A549 (cell line): ENCODE results near the gene PTPA.

ENCODE experiments used
- CBX2 ChIP-seq: fragments of 200-600 bp; sonication (generic); IDR thresholded peaks from 2 replicates; pipeline ENCODE4 v1.6.1; 2016; ENCODE audit warnings: low read depth, mild to moderate bottlenecking, borderline replicate concordance
- CTCF ChIP-seq: fragments of >200 bp; sonication (Bioruptor Twin); formaldehyde crosslinking; IDR thresholded peaks from 3 replicates; pipeline ENCODE4 v1.5.1; 2016
- EHMT2 ChIP-seq: fragments of 200-600 bp; sonication (generic); IDR thresholded peaks from 2 replicates; pipeline ENCODE4 v1.6.1; 2016; ENCODE audit warnings: antibody characterized with exemption, low read depth, mild to moderate bottlenecking, moderate library complexity
- EP300 ChIP-seq, 2 experiments: fragments of >200 bp; sonication (Bioruptor Twin); formaldehyde crosslinking; IDR thresholded peaks; 2 replicates in 1 of 2; 3 replicates in 1 of 2; pipeline ENCODE4 v1.6.1; 2016 to 2017
- JUN ChIP-seq, 2 experiments: fragments of >200 bp; sonication (Bioruptor Twin); formaldehyde crosslinking; IDR thresholded peaks; 2 replicates in 1 of 2; 3 replicates in 1 of 2; pipeline ENCODE4 v1.6.1; 2016 to 2017
- MAFK ChIP-seq: fragments of 450-650 bp; IDR thresholded peaks from 2 replicates; pipeline ENCODE4 v1.6.1; 2014; ENCODE audit not compliant: partially characterized antibody
- NFE2L2 ChIP-seq: fragments of 150-350 bp; conservative IDR thresholded peaks from 2 replicates; pipeline ENCODE4 v1.6.1; 2014; ENCODE audit warnings: low read length
- USF2 ChIP-seq: fragments of 450-650 bp; IDR thresholded peaks from 2 replicates; pipeline ENCODE4 v1.6.1; 2014; ENCODE audit warnings: antibody characterized with exemption

- TF ChIP-seq CTCF (no peak), USF2 (no peak), EHMT2 (no peak), CBX2 (no peak), NFE2L2 (no peak), JUN (IDR thresholded peaks at IDR 0.05) (no peak), EP300 (IDR thresholded peaks at IDR 0.05) (no peak), MAFK (no peak)
These were observed 2.2 kb upstream of the PTPA start for GRCh38 chr9:129108805-129109536.
